K562 (cell line): Measurements from ENCODE around the gene MAGI2.

ENCODE experiments used
- CREM ChIP-seq: IDR thresholded peaks from 2 replicates; pipeline ENCODE4 v1.6.1; 2014; ENCODE audit warnings: antibody characterized with exemption, low read depth
- ELF4 ChIP-seq: fragments of 450-650 bp; formaldehyde crosslinking; IDR thresholded peaks from 2 replicates; pipeline ENCODE4 v1.4.0; 2022; ENCODE audit warnings: missing genetic modification characterization
- KDM1A ChIP-seq, 2 experiments: fragments of 450-650 bp; IDR thresholded peaks; 2 replicates each; pipeline ENCODE4 v1.6.1; 2016; ENCODE audit warnings: mild to moderate bottlenecking in 2 of 2
- NFIC ChIP-seq: fragments of 450-650 bp; IDR thresholded peaks from 2 replicates; pipeline ENCODE4 v1.6.1; 2017; ENCODE audit warnings: mild to moderate bottlenecking, inconsistent platforms
- PBX2 ChIP-seq, 2 experiments: IDR thresholded peaks in 1 of 2; conservative IDR thresholded peaks in 1 of 2; 2 replicates each; pipeline ENCODE4 v1.6.1; 2016; ENCODE audit warnings: low read depth in 2 of 2, mild to moderate bottlenecking in 1 of 2, missing compliant biosample characterization in 1 of 2, missing genetic modification characterization in 1 of 2, moderate library complexity in 1 of 2
- POLR2A ChIP-seq: fragments of 450-650 bp; conservative IDR thresholded peaks from 2 replicates; pipeline ENCODE4 v1.6.1; 2016
- ZBTB33 ChIP-seq: sonication (generic); formaldehyde crosslinking; IDR thresholded peaks from 2 replicates; pipeline ENCODE4 v1.8.1; 2023; ENCODE audit warnings: mild to moderate bottlenecking, missing genetic modification reagents
- ZNF280A ChIP-seq: fragments of 450-650 bp; IDR thresholded peaks from 2 replicates; pipeline ENCODE4 v1.6.1; 2018; ENCODE audit warnings: mild to moderate bottlenecking, low read depth; ENCODE audit not compliant: partially characterized antibody

GRCh38 chr7:78026492-78026891 lies 1427.0 kb downstream of the MAGI2 start:
- TF ChIP-seq ZNF280A (no peak), POLR2A (no peak), PBX2 (CRISPR knock-in tag; IDR thresholded peaks at IDR 0.05; ENCODE audit: low read depth) (no peak), PBX2 (tag; conservative IDR thresholded peaks at IDR 0.05; ENCODE audit: low read depth) (no peak), KDM1A (IDR thresholded peaks at IDR 0.05) (no peak), NFIC (no peak), CREM (no peak), ZBTB33 (CRISPR knock-in tag) (no peak), ELF4 (CRISPR knock-in tag) (no peak)
